Stimulated activated naive B cell treated with anti-CD40 and anti-IgM and Interleukin-4, amounts not matched to agents 10 μg/mL and 1 μg/mL and 100 μg/mL, for 72 hours (primary cell): ENCODE results near the gene TMCO1.
"Not testable (repeated sequence)": the region's sequence is repeated elsewhere in the genome, so short reads cannot be mapped to it uniquely, and the experiment has no call there.

Experiments
- ATAC-seq, 2 donors: fragments of 150-1000 bp; cut with Tn5 transposase; replicated peaks; 2 replicates each; pipeline ENCODE4 v1.10.0; 2021; ENCODE audit warnings: moderate library complexity in 1 of 2
- DNase-seq: peaks from one replicate; pipeline ENCODE4 v3.0.0; 2021
- H3K27ac Mint-ChIP-seq: one replicate; pipeline ENCODE4 v1.8.0; 2022; ENCODE audit warnings: mild to moderate bottlenecking, mixed read lengths
- H3K27me3 Mint-ChIP-seq, 2 donors: one replicate each; pipeline ENCODE4 v1.8.0; 2022; ENCODE audit warnings: mixed read lengths in 2 of 2
- H3K36me3 Mint-ChIP-seq, 2 donors: one replicate each; pipeline ENCODE4 v1.8.0; 2022; ENCODE audit warnings: mixed read lengths in 2 of 2, mild to moderate bottlenecking in 1 of 2
- H3K4me1 Mint-ChIP-seq, 2 donors: one replicate each; pipeline ENCODE4 v1.8.0; 2022; ENCODE audit warnings: mixed read lengths in 2 of 2, mild to moderate bottlenecking in 1 of 2
- H3K4me3 Mint-ChIP-seq, 2 donors: one replicate each; pipeline ENCODE4 v1.8.0; 2022; ENCODE audit warnings: mild to moderate bottlenecking in 2 of 2, mixed read lengths in 2 of 2, moderate library complexity in 1 of 2
- H3K9me3 Mint-ChIP-seq, 2 donors: one replicate each; pipeline ENCODE4 v1.8.0; 2022; ENCODE audit warnings: mixed read lengths in 2 of 2, mild to moderate bottlenecking in 1 of 2

The TMCO1 gene

GRCh38 chr1:165764277-165764676 is 4.4 kb downstream of the TMCO1 start:
- peaks cover 39 to 64% of the 10 kb centered on the region in 2 donors for H3K36me3 Mint-ChIP-seq
- H3K4me1 Mint-ChIP-seq, result peaks cover 30 to 45% of the 10 kb centered on the region in 2 donors
- no peak for DNase-seq
- no peaks in the 10 kb centered on the region for H3K9me3 Mint-ChIP-seq
- H3K4me3 Mint-ChIP-seq, result no peak overlapping the region
- H3K27me3 Mint-ChIP-seq, result no peaks in the 10 kb centered on the region
- H3K27ac Mint-ChIP-seq, result no peak overlapping the region
- ATAC-seq, result no peak

GRCh38 chr1:165763442-165763841 is 5.2 kb downstream of the TMCO1 start:
- peaks cover 39 to 64% of the 10 kb centered on the region in 2 donors for H3K36me3 Mint-ChIP-seq

GRCh38 chr1:165762725-165763124 is 5.9 kb downstream of the TMCO1 start:
- no peaks in the 10 kb centered on the region for H3K27me3 Mint-ChIP-seq
- ATAC-seq, result no peak
- no peak for DNase-seq
- no peaks in the 10 kb centered on the region for H3K9me3 Mint-ChIP-seq
- peaks cover 42 to 64% of the 10 kb centered on the region in 2 donors for H3K36me3 Mint-ChIP-seq
- H3K4me1 Mint-ChIP-seq, result peaks cover 26 to 40% of the 10 kb centered on the region in 2 donors
- H3K27ac Mint-ChIP-seq, result no peak overlapping the region
- H3K4me3 Mint-ChIP-seq, result no peak overlapping the region

More at GRCh38 chr1:165763442-165763841, 5.2 kb downstream of the TMCO1 start:
- Mint-ChIP-seq H3K27me3 (no peaks in the 10 kb centered on the region), H3K4me3 (no peak overlapping the region), H3K4me1 (peaks cover 28 to 45% of the 10 kb centered on the region in 2 donors), H3K9me3 (no peaks in the 10 kb centered on the region), H3K27ac (no peak overlapping the region)
- ATAC-seq (peak; percentile 34 to 51), DNase-seq (no peak)

GRCh38 chr1:165759095-165759494 is 9.6 kb downstream of the TMCO1 start:
- H3K4me1 Mint-ChIP-seq, result peaks cover 9 to 23% of the 10 kb centered on the region in 2 donors
- H3K27me3 Mint-ChIP-seq, result no peaks in the 10 kb centered on the region
- H3K4me3 Mint-ChIP-seq, result no peak overlapping the region
- H3K36me3 Mint-ChIP-seq, result peaks cover 21 to 35% of the 10 kb centered on the region in 2 donors
- no peak for ATAC-seq
- no peak overlapping the region for H3K27ac Mint-ChIP-seq
- H3K9me3 Mint-ChIP-seq, result no peaks in the 10 kb centered on the region
- DNase-seq, result no peak

GRCh38 chr1:165755393-165756010 is 13.2 kb downstream of the TMCO1 start:
- H3K27me3 Mint-ChIP-seq, result no peaks in the 10 kb centered on the region
- H3K9me3 Mint-ChIP-seq, result no peaks in the 10 kb centered on the region
- H3K4me3 Mint-ChIP-seq, result no peak overlapping the region
- no peak for ATAC-seq
- no peak for DNase-seq
- peak overlapping the region; percentile 14 for H3K27ac Mint-ChIP-seq
- H3K4me1 Mint-ChIP-seq, result peaks cover 13 to 24% of the 10 kb centered on the region in 2 donors
- H3K36me3 Mint-ChIP-seq, result peaks cover 18 to 32% of the 10 kb centered on the region in 2 donors

- ATAC-seq (peak; percentile 62 to 80), DNase-seq (no peak)
- Mint-ChIP-seq H3K27me3 (no peaks in the 10 kb centered on the region), H3K9me3 (no peaks in the 10 kb centered on the region), H3K27ac (no peak overlapping the region), H3K4me1 (peaks cover 13 to 24% of the 10 kb centered on the region in 2 donors), H3K36me3 (peaks cover 16 to 23% of the 10 kb centered on the region in 2 donors), H3K4me3 (peak overlapping the region; percentile 4 to 20)
These were observed 14.7 kb downstream of the TMCO1 start for GRCh38 chr1:165753934-165754333.

- H3K4me3 Mint-ChIP-seq, result no peak overlapping the region
- no peaks in the 10 kb centered on the region for H3K27me3 Mint-ChIP-seq
- H3K36me3 Mint-ChIP-seq, result peaks cover 18 to 30% of the 10 kb centered on the region in 2 donors
- ATAC-seq (no peak), DNase-seq (no peak)
- no peak overlapping the region for H3K27ac Mint-ChIP-seq
- peaks cover 7 to 13% of the 10 kb centered on the region in 2 donors for H3K4me1 Mint-ChIP-seq
- H3K9me3 Mint-ChIP-seq, result no peaks in the 10 kb centered on the region
These were observed 20.1 kb downstream of the TMCO1 start for GRCh38 chr1:165748550-165748949.

- Mint-ChIP-seq H3K27ac (no peak overlapping the region), H3K4me1 (peaks cover 3 to 6% of the 10 kb centered on the region in 2 donors)
- ATAC-seq, result no peak
These were observed 20.8 kb downstream of the TMCO1 start for GRCh38 chr1:165747632-165748447.

GRCh38 chr1:165744913-165745312 is 23.8 kb downstream of the TMCO1 start:
- DNase-seq, ATAC-seq, H3K27me3 Mint-ChIP-seq, H3K9me3 Mint-ChIP-seq, H3K4me3 Mint-ChIP-seq, H3K4me1 Mint-ChIP-seq, H3K27ac Mint-ChIP-seq: not testable (repeated sequence)
- peaks cover 35 to 50% of the 10 kb centered on the region in 2 donors for H3K36me3 Mint-ChIP-seq

More at GRCh38 chr1:165747632-165748447, 20.8 kb downstream of the TMCO1 start:
- H3K4me3 Mint-ChIP-seq, result no peak overlapping the region
- peaks cover 16 to 29% of the 10 kb centered on the region in 2 donors for H3K36me3 Mint-ChIP-seq
- no peaks in the 10 kb centered on the region for H3K9me3 Mint-ChIP-seq
- no peaks in the 10 kb centered on the region for H3K27me3 Mint-ChIP-seq
- DNase-seq, result no peak

GRCh38 chr1:165742194-165742593 is 26.5 kb downstream of the TMCO1 start:
- ATAC-seq, result no peak
- Mint-ChIP-seq H3K27ac (no peak overlapping the region), H3K9me3 (no peaks in the 10 kb centered on the region), H3K27me3 (no peaks in the 10 kb centered on the region), H3K4me3 (no peak overlapping the region), H3K36me3 (peaks cover 39 to 56% of the 10 kb centered on the region in 2 donors), H3K4me1 (peaks cover 3 to 22% of the 10 kb centered on the region in 2 donors)
- DNase-seq, result no peak

- H3K4me1 Mint-ChIP-seq, result peaks cover 5 to 32% of the 10 kb centered on the region in 2 donors
- H3K27me3 Mint-ChIP-seq, result no peaks in the 10 kb centered on the region
- DNase-seq (no peak), ATAC-seq (peak; percentile 61 to 73)
- no peak overlapping the region for H3K27ac Mint-ChIP-seq
- no peak overlapping the region for H3K4me3 Mint-ChIP-seq
- H3K36me3 Mint-ChIP-seq, result peaks cover 40 to 62% of the 10 kb centered on the region in 2 donors
- H3K9me3 Mint-ChIP-seq, result no peaks in the 10 kb centered on the region
These were observed 29.9 kb downstream of the TMCO1 start for GRCh38 chr1:165738794-165739193.

GRCh38 chr1:165737196-165737595 is 31.5 kb downstream of the TMCO1 start:
- ATAC-seq (no peak), DNase-seq (no peak)
- H3K27me3 Mint-ChIP-seq, result no peaks in the 10 kb centered on the region
- no peaks in the 10 kb centered on the region for H3K9me3 Mint-ChIP-seq
- peaks cover 5 to 32% of the 10 kb centered on the region in 2 donors for H3K4me1 Mint-ChIP-seq
- no peak overlapping the region for H3K27ac Mint-ChIP-seq
- H3K4me3 Mint-ChIP-seq, result no peak overlapping the region
- peaks cover 35 to 58% of the 10 kb centered on the region in 2 donors for H3K36me3 Mint-ChIP-seq

GRCh38 chr1:165734906-165735305 is 33.8 kb downstream of the TMCO1 start:
- H3K36me3 Mint-ChIP-seq, result peaks cover 24 to 44% of the 10 kb centered on the region in 2 donors
- ATAC-seq, result no peak

GRCh38 chr1:165726841-165727240 is 41.8 kb downstream of the TMCO1 start:
- peaks cover 0 to 20% of the 10 kb centered on the region in 2 donors for H3K36me3 Mint-ChIP-seq
- H3K4me1 Mint-ChIP-seq, result no peaks in the 10 kb centered on the region
- DNase-seq, result no peak
- no peaks in the 10 kb centered on the region for H3K27me3 Mint-ChIP-seq
- H3K27ac Mint-ChIP-seq, result no peak overlapping the region
- no peak overlapping the region for H3K4me3 Mint-ChIP-seq
- H3K9me3 Mint-ChIP-seq, result no peaks in the 10 kb centered on the region
- ATAC-seq, result no peak

More at GRCh38 chr1:165734906-165735305, 33.8 kb downstream of the TMCO1 start:
- H3K4me3 Mint-ChIP-seq, result no peak overlapping the region
- H3K27me3 Mint-ChIP-seq, result no peaks in the 10 kb centered on the region
- no peaks in the 10 kb centered on the region for H3K9me3 Mint-ChIP-seq
- no peak overlapping the region for H3K27ac Mint-ChIP-seq
- DNase-seq, result no peak
- peaks cover 5 to 32% of the 10 kb centered on the region in 2 donors for H3K4me1 Mint-ChIP-seq
